ENCODE measurements around the gene ALDH4A1. TPM values are rescaled to one million over a fixed set of nuclear protein-coding genes. Genes with fewer than 3 reads are reported as not detected.

ALDH4A1 gene
- total RNA-seq, 1 experiment from 2014 or later = 26.1 TPM

DNA sequence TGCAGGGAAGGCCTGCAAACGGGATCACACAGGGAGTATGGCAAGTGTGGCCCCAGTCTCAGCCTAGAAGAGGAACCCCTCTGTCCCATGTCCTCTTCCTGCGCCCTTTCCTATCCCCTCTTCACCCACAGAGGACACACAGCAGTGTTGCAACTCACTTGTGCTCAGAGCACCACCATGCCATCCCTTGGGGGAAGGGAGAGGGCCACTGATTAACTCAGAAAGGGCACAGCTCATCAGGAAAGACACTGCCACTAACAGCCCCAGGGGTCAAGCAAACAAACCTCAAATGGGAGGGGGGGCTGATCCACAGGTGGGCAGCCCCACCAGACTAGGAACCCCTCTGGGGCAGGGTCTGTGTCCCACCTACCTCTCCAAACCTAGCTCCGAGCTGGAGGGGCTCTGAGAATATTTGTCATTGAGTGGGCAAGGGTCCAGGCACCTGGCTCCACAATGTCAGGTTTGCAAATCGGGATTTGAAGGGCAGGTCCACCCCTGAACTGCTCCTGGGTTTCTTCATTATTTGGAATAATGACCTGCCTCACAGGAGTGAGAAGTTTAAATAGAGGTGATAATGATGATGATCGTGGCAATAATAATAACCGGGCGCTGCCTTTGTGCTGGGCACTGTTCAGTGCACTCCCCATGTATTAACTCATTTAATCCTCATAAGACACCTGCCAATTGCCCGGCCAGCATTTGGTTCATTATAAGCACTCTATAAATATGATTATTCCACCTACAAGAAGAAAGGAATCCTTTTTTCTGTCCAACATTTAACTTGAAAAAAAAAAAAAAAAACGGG lies 1.0 kb downstream of the ALDH4A1 start:
- H3K79me2 ChIP-seq (ENCODE audit: insufficient read depth, low read length) = no peaks in the 10 kb centered on the region
- H3K23ac ChIP-seq (ENCODE audit: insufficient read length, low read depth, low read length) = no peak overlapping the region
- H3K14ac ChIP-seq (ENCODE audit: insufficient read depth, low read length) = no peak overlapping the region
- no peak overlapping the region for H2AFZ ChIP-seq (ENCODE audit: low read length)
- H2BK5ac ChIP-seq (ENCODE audit: insufficient read length, low read length) = no peak overlapping the region
- H3K4me1 ChIP-seq (ENCODE audit: insufficient read depth, low read length) = no peaks in the 10 kb centered on the region
- H3K4me1 Mint-ChIP-seq = peaks cover 12 to 16% of the 10 kb centered on the region in 2 experiments
- H3K23me2 ChIP-seq (ENCODE audit: insufficient read length, low read depth, low read length, poor library complexity, severe bottlenecking) = peaks cover 4% of the 10 kb centered on the region
- peak overlapping the region; percentile 61 for H3K4me2 ChIP-seq (ENCODE audit: insufficient read depth, insufficient read length, low read length)
- H3K27me3 Mint-ChIP-seq (ENCODE audit: low read depth) = peaks cover 8% of the 10 kb centered on the region; the same call in 1 of the 2 replicates
- peaks cover 0 to 2% (median 0%) of the 10 kb centered on the region in 3 experiments; a peak in 4 of 7 replicates for H3K36me3 Mint-ChIP-seq (ENCODE audit: insufficient read depth in 1 of 3, low read depth in 3 of 3)
- WGBS (ENCODE audit: extremely low coverage, insufficient read length, low lambda C conversion rate) = no CpG with 5 or more reads among the region's 9 CpGs
- no peak overlapping the region for H3T11ph ChIP-seq (ENCODE audit: low read length)
- H3K27ac ChIP-seq (ENCODE audit: insufficient read length, low read depth, low read length) = no peak overlapping the region
- no peaks in the 10 kb centered on the region for H4K20me1 ChIP-seq (ENCODE audit: control insufficient read depth, insufficient read depth, insufficient read length)
- no peak for TF ChIP-seq CTCF (conservative IDR thresholded peaks at IDR 0.05)
- H2AK5ac ChIP-seq (ENCODE audit: insufficient read length, low read length) = no peak overlapping the region
- H3K18ac ChIP-seq (ENCODE audit: insufficient read length, low read depth, low read length) = no peak overlapping the region
- no peak overlapping the region for H3K56ac ChIP-seq (ENCODE audit: insufficient read length, low read depth, low read length)
- H2BK15ac ChIP-seq (ENCODE audit: low read depth, low read length) = no peak overlapping the region
- no peak overlapping the region for H4K91ac ChIP-seq (ENCODE audit: insufficient read length, low read depth, low read length)
- H3K9me3 Mint-ChIP-seq = no peaks in the 10 kb centered on the region
- H3K9me3 ChIP-seq (ENCODE audit: control insufficient read depth, low read depth, low read length) = no peaks in the 10 kb centered on the region
- no peak overlapping the region for H2BK12ac ChIP-seq (ENCODE audit: insufficient read length, low read depth, low read length)
- no peak overlapping the region for H4K5ac ChIP-seq (ENCODE audit: insufficient read length, low read depth, low read length)
- H2BK120ac ChIP-seq (ENCODE audit: low read depth, low read length, poor library complexity, severe bottlenecking) = no peak overlapping the region
- no peaks in the 10 kb centered on the region for H3K27me3 ChIP-seq (ENCODE audit: insufficient read depth, low read length)
- peak overlapping the region; percentile 95 to 99 for H3K4me3 Mint-ChIP-seq
- H3K4ac ChIP-seq (ENCODE audit: low read depth, low read length) = no peak overlapping the region
- H3K9ac ChIP-seq (ENCODE audit: extremely low read depth, insufficient read length, low read length) = no peak overlapping the region
- H4K8ac ChIP-seq (replicated peaks; ENCODE audit: insufficient read length, low read depth, low read length) = no peak overlapping the region
- no peak overlapping the region; a peak in 2 of 7 replicates for H3K27ac Mint-ChIP-seq
- H2BK20ac ChIP-seq (ENCODE audit: low read depth, low read length, poor library complexity, severe bottlenecking) = no peak overlapping the region
- H3K79me1 ChIP-seq (ENCODE audit: insufficient read depth, low read depth, low read length, poor library complexity, severe bottlenecking) = no peaks in the 10 kb centered on the region
- DNase-seq = no peak
